Measurements from ENCODE around the gene TTC21A. TPM values are rescaled to one million over a fixed set of nuclear protein-coding genes. Genes with fewer than 3 reads are reported as not detected.

Gene TTC21A
- total and polyA plus RNA-seq, 2 donors from 2014 or later = 4.8 to 14.1 TPM

GRCh38 chr3:39185959-39186691 is 78.6 kb downstream of the TTC21A start:
- no peak overlapping the region for H3K27ac ChIP-seq (ENCODE audit: low read depth in 2 of 2, low read length in 2 of 2)
- H3K4me3 ChIP-seq (ENCODE audit: low read length in 3 of 3) = no peak overlapping the region
- TF ChIP-seq CTCF (IDR thresholded peaks at IDR 0.05; ENCODE audit: borderline replicate concordance, extremely low read depth, insufficient read depth) = no peak
- no peak overlapping the region for H3K9ac ChIP-seq (ENCODE audit: low read length in 3 of 3)
- H3K27me3 ChIP-seq (ENCODE audit: control insufficient read depth, insufficient read depth, low read length) = no peaks in the 10 kb centered on the region
- no peak for FAIRE-seq
- peaks cover 0 to 4% (median 0%) of the 10 kb centered on the region in 3 donors for H3K4me1 ChIP-seq (ENCODE audit: control insufficient read depth in 2 of 3, insufficient read depth in 2 of 3, low read depth in 1 of 3, low read length in 3 of 3)
- no peaks in the 10 kb centered on the region for H3K9me3 ChIP-seq (ENCODE audit: control insufficient read depth in 2 of 3, insufficient read depth in 1 of 3, low read length in 3 of 3)
- intact Hi-C loops (cut with DNase I) = no loop called here
- no peak for DNase-seq
- no peaks in the 10 kb centered on the region for H3K36me3 ChIP-seq (ENCODE audit: control insufficient read depth in 2 of 3, insufficient read depth in 3 of 3, low read length in 3 of 3)

- intact Hi-C loops (cut with DNase I) = no loop called here
- FAIRE-seq = no peak
- Histone ChIP-seq H3K9ac (ENCODE audit: low read length in 3 of 3) (no peak overlapping the region), H3K4me1 (ENCODE audit: control insufficient read depth in 2 of 3, insufficient read depth in 2 of 3, low read depth in 1 of 3, low read length in 3 of 3) (peaks cover 0 to 4% (median 0%) of the 10 kb centered on the region in 3 donors), H3K9me3 (ENCODE audit: control insufficient read depth in 2 of 3, insufficient read depth in 1 of 3, low read length in 3 of 3) (no peaks in the 10 kb centered on the region), H3K4me3 (ENCODE audit: low read length in 3 of 3) (no peak overlapping the region), H3K27me3 (ENCODE audit: control insufficient read depth, insufficient read depth, low read length) (no peaks in the 10 kb centered on the region), H3K36me3 (ENCODE audit: control insufficient read depth in 2 of 3, insufficient read depth in 3 of 3, low read length in 3 of 3) (no peaks in the 10 kb centered on the region), H3K27ac (ENCODE audit: low read depth in 2 of 2, low read length in 2 of 2) (no peak overlapping the region)
- no peak for TF ChIP-seq CTCF (IDR thresholded peaks at IDR 0.05; ENCODE audit: borderline replicate concordance, extremely low read depth, insufficient read depth)
- DNase-seq = no peak
Observed at GRCh38 chr3:39186692-39187151, 79.2 kb downstream of the TTC21A start.

GRCh38 chr3:39187372-39188155 is 80.1 kb downstream of the TTC21A start:
- intact Hi-C loops (cut with DNase I) = no loop called here
- no peaks in the 10 kb centered on the region for H3K27me3 ChIP-seq (ENCODE audit: control insufficient read depth, insufficient read depth, low read length)
- H3K9me3 ChIP-seq (ENCODE audit: control insufficient read depth in 2 of 3, insufficient read depth in 1 of 3, low read length in 3 of 3) = no peaks in the 10 kb centered on the region
- DNase-seq (no peak), FAIRE-seq (no peak)
- no peak overlapping the region for H3K4me3 ChIP-seq (ENCODE audit: low read length in 3 of 3)
- no peak overlapping the region for H3K9ac ChIP-seq (ENCODE audit: low read length in 3 of 3)
- H3K4me1 ChIP-seq (ENCODE audit: control insufficient read depth in 2 of 3, insufficient read depth in 2 of 3, low read depth in 1 of 3, low read length in 3 of 3) = peaks cover 0 to 4% (median 0%) of the 10 kb centered on the region in 3 donors
- H3K27ac ChIP-seq (ENCODE audit: low read depth in 2 of 2, low read length in 2 of 2) = no peak overlapping the region
- H3K36me3 ChIP-seq (ENCODE audit: control insufficient read depth in 2 of 3, insufficient read depth in 3 of 3, low read length in 3 of 3) = no peaks in the 10 kb centered on the region
- TF ChIP-seq CTCF (IDR thresholded peaks at IDR 0.05; ENCODE audit: borderline replicate concordance, extremely low read depth, insufficient read depth) = no peak

Small RNA genes within 50 kb of the gene (microRNA-seq; reads per million reads assigned to microRNA genes)
- gene MIR6822 = not detected

Other genes starting within 250 kb of the TTC21A start
- 0.25 TPM for gene SCN11A, start 55.7 kb upstream of the TTC21A start, total RNA-seq
- gene SCN11A, start 55.7 kb upstream of the TTC21A start, polyA plus RNA-seq (ENCODE audit: insufficient read depth, low read depth, low replicate concordance) = 0.17 TPM
- 48.3 TPM for gene WDR48, start 55.7 kb upstream of the TTC21A start, total RNA-seq
- 21.0 TPM for gene WDR48, start 55.7 kb upstream of the TTC21A start, polyA plus RNA-seq (ENCODE audit: insufficient read depth, low read depth, low replicate concordance)
- gene GORASP1, start 53 bp upstream of the TTC21A start, total RNA-seq = 70.9 TPM
- 38.8 TPM for gene GORASP1, start 53 bp upstream of the TTC21A start, polyA plus RNA-seq (ENCODE audit: insufficient read depth, low read depth, low replicate concordance)
- 21.6 TPM for gene CSRNP1, start 45.9 kb downstream of the TTC21A start, total RNA-seq
- 16.5 TPM for gene CSRNP1, start 45.9 kb downstream of the TTC21A start, polyA plus RNA-seq (ENCODE audit: insufficient read depth, low read depth, low replicate concordance)
- gene XIRP1, start 84.9 kb downstream of the TTC21A start, total RNA-seq = 0.09 TPM
- gene XIRP1, start 84.9 kb downstream of the TTC21A start, polyA plus RNA-seq (ENCODE audit: insufficient read depth, low read depth, low replicate concordance) = not detected
- 4.4 TPM for gene CX3CR1, start 172.4 kb downstream of the TTC21A start, total RNA-seq
- gene CX3CR1, start 172.4 kb downstream of the TTC21A start, polyA plus RNA-seq (ENCODE audit: insufficient read depth, low read depth, low replicate concordance) = 0.99 TPM
- gene CCR8, start 222.0 kb downstream of the TTC21A start, total RNA-seq = 0.19 TPM
- not detected for gene CCR8, start 222.0 kb downstream of the TTC21A start, polyA plus RNA-seq (ENCODE audit: insufficient read depth, low read depth, low replicate concordance)

Data from kidney (tissue), 14 donors.